CD4-positive, alpha-beta T cell treated with Interferon alpha-2 for 1 hour (primary cell): Measurements from ENCODE around the gene TBC1D8.

Experiments used
- DNase-seq, 2 donors: peaks; one replicate each; pipeline ENCODE4 v3.0.0-alpha.2; 2020 to 2022

TBC1D8 gene

GRCh38 chr2:100974712-100975520 lies 176.3 kb downstream of the TBC1D8 start:
- no peak for DNase-seq

GRCh38 chr2:100972452-100972851 lies 178.7 kb downstream of the TBC1D8 start:
- no peak for DNase-seq

- no peak for DNase-seq
Observed at GRCh38 chr2:100971221-100971620, 180.0 kb downstream of the TBC1D8 start.

DNA sequence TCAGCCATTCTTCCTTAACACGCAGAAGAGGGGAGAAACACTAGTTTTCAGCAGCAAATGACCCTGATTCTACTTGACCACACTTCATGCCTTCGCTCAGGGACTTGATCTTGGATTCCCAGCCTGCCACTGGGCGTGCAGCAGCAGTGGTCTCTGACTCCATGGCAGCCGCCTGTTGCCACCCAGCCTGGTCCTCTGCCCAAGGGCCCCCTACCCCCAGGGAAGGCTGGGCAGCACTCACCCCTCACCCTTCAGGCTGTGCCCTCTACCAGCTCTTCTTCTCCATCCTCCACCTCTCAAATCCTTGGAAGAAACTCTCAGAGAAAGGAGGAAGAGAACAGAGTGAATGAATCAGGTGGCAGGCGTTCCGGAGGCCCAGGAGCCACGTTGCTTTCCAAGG lies 181.2 kb downstream of the TBC1D8 start:
- no peak for DNase-seq

DNA sequence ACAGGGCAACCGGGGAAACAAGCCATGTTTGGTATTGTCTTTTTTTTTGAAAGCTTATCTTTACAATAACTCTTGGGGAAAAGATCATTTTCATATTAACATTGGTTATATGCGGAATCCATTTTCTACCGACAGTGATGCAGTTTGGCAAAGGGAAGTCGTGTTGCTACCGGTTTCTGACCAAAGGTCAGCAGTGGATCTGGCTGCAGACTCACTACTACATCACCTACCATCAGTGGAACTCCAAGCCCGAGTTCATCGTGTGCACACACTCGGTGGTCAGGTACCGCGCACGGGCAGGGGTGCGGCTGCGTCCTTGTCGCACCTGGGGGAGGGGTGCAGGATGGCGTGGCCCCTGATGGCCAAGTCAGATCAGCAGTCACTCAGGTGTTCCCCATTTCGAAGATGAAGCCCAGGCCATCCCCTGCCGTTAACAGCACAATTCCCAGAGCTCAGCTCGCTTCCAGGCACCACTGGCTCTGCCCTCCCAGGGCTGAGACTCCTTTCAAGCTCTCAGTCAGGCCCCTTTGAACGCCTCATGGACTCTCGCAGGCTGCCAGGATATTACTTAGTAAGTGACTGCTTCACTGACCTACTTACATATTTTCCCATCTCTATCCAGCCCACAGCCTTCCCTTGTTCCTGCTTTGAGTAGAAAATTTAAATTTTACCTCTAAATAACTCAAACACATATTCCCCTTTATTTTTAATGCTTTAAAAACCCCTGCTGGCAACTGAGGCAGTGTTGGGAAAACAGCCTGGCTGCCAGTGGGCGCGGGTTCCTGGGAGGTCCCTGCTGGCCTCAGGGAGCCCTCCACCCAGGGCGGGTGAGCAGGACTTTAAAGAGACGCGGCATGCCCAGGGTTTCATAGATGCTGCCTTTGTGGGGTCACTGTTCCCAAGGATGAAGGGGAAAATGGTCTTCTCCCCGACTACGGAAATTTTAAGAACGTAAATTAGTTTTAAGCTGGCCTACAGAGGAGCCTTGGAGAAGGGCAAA lies 182.7 kb downstream of the TBC1D8 start:
- no peak for DNase-seq

DNA sequence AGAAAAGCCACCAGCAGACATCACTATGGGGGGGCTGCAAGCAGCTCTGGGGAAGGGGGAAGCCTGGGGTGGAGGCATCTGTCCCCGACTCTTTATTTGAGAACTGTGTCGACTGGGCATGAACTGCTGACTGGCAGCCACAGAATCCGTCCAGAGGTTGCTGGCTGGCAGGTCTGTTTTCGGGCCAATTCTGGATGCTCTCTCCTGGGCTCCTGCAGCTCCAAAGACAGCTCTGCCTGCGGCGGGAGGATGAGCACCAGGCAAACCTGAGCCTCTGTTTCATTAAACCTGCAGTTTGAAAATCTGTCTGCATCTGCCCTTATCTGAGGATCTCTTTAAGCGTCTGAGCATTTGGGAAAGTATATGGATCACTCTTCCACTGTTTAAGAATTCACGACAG lies 183.5 kb downstream of the TBC1D8 start:
- no peak for DNase-seq

- no peak for DNase-seq
Observed at GRCh38 chr2:100965596-100965995, 185.6 kb downstream of the TBC1D8 start.

DNA sequence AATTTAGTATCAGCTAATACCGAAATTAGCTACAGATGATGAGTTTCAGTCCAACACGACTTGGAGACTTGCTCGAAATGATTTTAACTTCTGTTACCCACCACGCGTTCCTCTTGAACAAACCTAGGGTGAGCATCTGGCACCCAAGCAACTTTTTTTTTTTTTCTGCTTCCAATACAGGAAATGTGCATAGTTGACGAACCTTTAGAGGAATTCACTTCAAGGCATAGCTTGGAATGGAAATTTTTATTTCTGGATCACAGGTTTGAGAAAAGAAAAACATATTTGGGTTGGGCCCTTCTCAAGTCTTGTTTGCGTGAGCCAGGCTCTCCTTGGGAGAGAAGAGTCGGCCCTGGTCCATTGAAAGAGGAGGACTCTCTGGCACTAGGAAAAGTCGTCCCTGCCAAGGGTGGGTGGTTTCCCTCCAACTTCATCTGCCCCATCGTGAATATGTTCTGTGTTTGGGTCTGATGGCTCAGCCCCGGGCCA lies 186.5 kb downstream of the TBC1D8 start:
- no peak for DNase-seq

GRCh38 chr2:100964222-100964621 lies 187.0 kb downstream of the TBC1D8 start:
- peak in 1 of 2 donors; percentile 15 for DNase-seq

DNA sequence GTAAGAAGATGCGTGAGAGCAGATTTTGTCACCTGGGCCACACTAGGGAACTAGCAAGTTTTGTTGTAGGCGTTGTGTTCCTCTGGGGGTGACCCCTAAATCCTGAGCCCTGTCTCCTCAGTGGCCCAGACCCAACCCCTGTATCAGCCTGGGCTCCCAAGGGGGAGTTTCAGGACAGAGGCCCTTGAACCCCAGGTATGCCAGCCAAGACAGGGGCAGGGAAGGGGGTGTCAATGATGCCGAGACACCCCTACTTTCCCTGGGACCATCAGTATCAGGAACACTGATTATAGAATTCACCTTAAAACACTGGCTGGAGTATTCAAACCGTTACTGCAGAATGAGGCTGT lies 188.2 kb downstream of the TBC1D8 start:
- DNase-seq = no peak

- DNase-seq = no peak
Observed at GRCh38 chr2:100962366-100963025, 188.7 kb downstream of the TBC1D8 start.

DNA sequence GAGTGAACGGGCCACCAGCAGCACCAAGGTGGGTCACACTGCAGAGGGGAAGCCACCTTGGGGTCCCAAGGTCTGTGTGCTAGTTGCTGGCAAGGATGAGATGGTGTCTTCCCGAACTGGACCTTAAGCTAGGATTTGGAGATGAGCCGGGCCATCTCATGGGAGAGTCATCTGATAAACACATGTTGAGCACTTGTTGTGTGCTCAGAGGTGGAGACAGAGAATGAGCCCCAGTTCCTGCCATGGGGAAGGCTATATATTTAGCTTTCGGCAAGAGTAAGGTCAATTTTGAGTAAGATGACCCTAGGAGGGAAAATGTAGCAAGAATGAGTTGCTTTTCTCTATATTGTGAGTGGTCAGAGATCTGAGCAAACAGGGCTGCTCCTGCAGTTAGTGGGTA lies 190.5 kb downstream of the TBC1D8 start:
- no peak for DNase-seq

DNA sequence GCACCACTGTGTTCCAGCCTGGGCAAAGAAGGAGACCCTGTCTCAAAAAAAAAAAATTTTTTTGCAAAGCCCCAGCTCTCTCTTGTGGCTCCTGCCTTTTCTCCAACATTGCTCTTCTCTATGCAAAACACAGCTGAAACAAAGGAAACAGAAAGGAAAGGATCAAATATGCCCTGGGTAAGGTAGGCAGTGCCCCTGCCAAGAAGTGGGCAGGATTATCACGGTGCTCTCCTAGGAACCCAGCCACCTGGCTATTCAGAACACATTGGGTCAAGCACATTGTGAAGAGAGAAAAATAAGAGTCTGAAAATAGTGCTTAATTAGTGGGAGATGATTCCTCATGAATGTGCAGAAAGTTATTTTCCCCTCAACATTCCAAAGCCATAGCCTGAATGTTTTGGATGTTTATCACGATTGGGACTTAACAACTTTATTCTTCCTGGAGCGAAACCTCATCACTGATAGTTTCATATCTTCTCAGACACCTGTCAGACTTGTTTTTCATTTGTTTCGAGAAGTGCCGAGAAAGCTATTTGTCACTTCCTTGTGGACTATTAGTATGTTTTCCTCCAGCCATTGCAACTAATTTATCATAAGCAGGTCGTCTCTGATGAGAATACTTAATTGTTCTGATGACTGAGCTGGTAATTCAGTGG lies 191.8 kb downstream of the TBC1D8 start:
- DNase-seq = no peak

GRCh38 chr2:100957996-100958653 lies 193.1 kb downstream of the TBC1D8 start:
- no peak for DNase-seq
